Keratinocyte (primary cell): ENCODE data around the gene TENM4. TPM values are rescaled to one million over a fixed set of nuclear protein-coding genes. Genes with fewer than 3 reads are reported as not detected.

ENCODE experiments used
- DNase-seq: peaks from one replicate; pipeline ENCODE4 v3.0.0-alpha.2; 2011; ENCODE audit warnings: low read depth, missing footprints, low spot score
- FAIRE-seq: peaks from 2 replicates; lab custom pipeline; 2011; peaks lifted over from hg19 to GRCh38; lab: Jason Lieb, UNC
- H2AFZ ChIP-seq: 2 replicates; pipeline ENCODE4 v1.6.0; 2012; ENCODE audit warnings: low read length, control low read depth, inconsistent platforms; ENCODE audit not compliant: control insufficient read depth
- H3K27ac ChIP-seq: 2 replicates; pipeline ENCODE4 v1.5.1; 2011; ENCODE audit warnings: low read length; ENCODE audit not compliant: control insufficient read depth, insufficient read depth
- H3K27me3 ChIP-seq: 3 replicates; pipeline ENCODE4 v1.6.0; 2011; ENCODE audit warnings: low read length; ENCODE audit not compliant: control insufficient read depth, insufficient read depth; ENCODE audit errors: extremely low read depth
- H3K36me3 ChIP-seq, 2 experiments: 2 replicates in 1 of 2; 3 replicates in 1 of 2; pipeline ENCODE4 v1.5.1; 2011; ENCODE audit warnings: low read length in 2 of 2, mild to moderate bottlenecking in 1 of 2; ENCODE audit not compliant: control insufficient read depth in 2 of 2, insufficient read depth in 2 of 2; ENCODE audit errors: extremely low read depth in 1 of 2
- H3K4me1 ChIP-seq: 3 replicates; pipeline ENCODE4 v1.5.1; 2011; ENCODE audit warnings: low read length; ENCODE audit not compliant: control insufficient read depth, insufficient read depth; ENCODE audit errors: extremely low read depth
- H3K4me2 ChIP-seq: 3 replicates; pipeline ENCODE4 v1.6.0; 2011; ENCODE audit warnings: low read depth, low read length; ENCODE audit not compliant: control insufficient read depth, insufficient read depth; ENCODE audit errors: extremely low read depth
- H3K4me3 ChIP-seq, 3 experiments: fragments of 200-600 bp in 1 of 3; sonication (generic) in 1 of 3; 2 replicates in 2 of 3; 3 replicates in 1 of 3; pipeline ENCODE4 v1.5.1; 2011 to 2016; ENCODE audit warnings: low read length in 3 of 3, mild to moderate bottlenecking in 3 of 3, control low read depth in 2 of 3, inconsistent platforms in 1 of 3, low read depth in 1 of 3, mixed read lengths in 1 of 3, mixed run types in 1 of 3, moderate library complexity in 1 of 3; ENCODE audit not compliant: control insufficient read depth in 2 of 3, insufficient read depth in 2 of 3; ENCODE audit errors: extremely low read depth in 1 of 3
- H3K79me2 ChIP-seq: 2 replicates; pipeline ENCODE4 v1.6.0; 2012; ENCODE audit warnings: low read length; ENCODE audit not compliant: control insufficient read depth, insufficient read depth
- H3K9ac ChIP-seq: 3 replicates; pipeline ENCODE4 v1.6.0; 2011; ENCODE audit warnings: low read length; ENCODE audit not compliant: control insufficient read depth, insufficient read depth; ENCODE audit errors: extremely low read depth
- H3K9me1 ChIP-seq: 3 replicates; pipeline ENCODE4 v1.6.0; 2011; ENCODE audit warnings: low read length; ENCODE audit not compliant: control insufficient read depth, insufficient read depth; ENCODE audit errors: extremely low read depth
- H3K9me3 ChIP-seq: 2 replicates; pipeline ENCODE4 v1.5.1; 2012; ENCODE audit warnings: low read depth, low read length; ENCODE audit not compliant: control insufficient read depth
- H4K20me1 ChIP-seq: 3 replicates; pipeline ENCODE4 v1.6.0; 2011; ENCODE audit warnings: low read length; ENCODE audit not compliant: control insufficient read depth, insufficient read depth; ENCODE audit errors: extremely low read depth
- EZH2 ChIP-seq: IDR thresholded peaks from one replicate; pipeline ENCODE4 v1.6.1; 2012; ENCODE audit warnings: inconsistent platforms, mild to moderate bottlenecking, low read length, moderate library complexity
- dilution Hi-C: fragments of 300-500 bp; cut with MboI; formaldehyde crosslinking; loops from one replicate; pipeline ENCODE4 v1.7.0; 2020; ENCODE audit warnings: low sequenced_read_pairs; ENCODE audit not compliant: extremely low pct_ligation_motif_present
- polyA plus RNA-seq, 5 experiments: library from polyadenylated mRNA; depleted of rRNA in 3 of 5; stranded (reverse) in 3 of 5; stranded (forward) in 1 of 5; unstranded in 1 of 5; fragments of >200 nt; gene quantifications; 1 replicate in 1 of 5; 2 replicates in 3 of 5; 3 replicates in 1 of 5; pipeline versions ENCODE4 v1.2.1 to v1.2.3, GENCODE V29; 2011 to 2012; ENCODE audit warnings: missing spikeins in 2 of 5, low read depth in 1 of 5, low replicate concordance in 1 of 5
- TF ChIP-seq, protein P1 (sequence below), 3 experiments: IDR thresholded peaks in 1 of 3; conservative IDR thresholded peaks in 1 of 3; optimal IDR thresholded peaks in 1 of 3; 2 replicates in 2 of 3; 3 replicates in 1 of 3; pipeline versions ENCODE3 to v1.5.1; 2011; ENCODE audit warnings: low read length in 3 of 3, mild to moderate bottlenecking in 3 of 3, moderate library complexity in 2 of 3, control low read depth in 1 of 3, inconsistent platforms in 1 of 3; ENCODE audit not compliant: insufficient read depth in 2 of 3; ENCODE audit errors: extremely low read depth in 1 of 3

Gene TENM4
- polyA plus RNA-seq, 1 donor (not counting 4 experiments of a cell fraction or from before 2014, with no cell fraction given) = 3.5 TPM

DNA sequence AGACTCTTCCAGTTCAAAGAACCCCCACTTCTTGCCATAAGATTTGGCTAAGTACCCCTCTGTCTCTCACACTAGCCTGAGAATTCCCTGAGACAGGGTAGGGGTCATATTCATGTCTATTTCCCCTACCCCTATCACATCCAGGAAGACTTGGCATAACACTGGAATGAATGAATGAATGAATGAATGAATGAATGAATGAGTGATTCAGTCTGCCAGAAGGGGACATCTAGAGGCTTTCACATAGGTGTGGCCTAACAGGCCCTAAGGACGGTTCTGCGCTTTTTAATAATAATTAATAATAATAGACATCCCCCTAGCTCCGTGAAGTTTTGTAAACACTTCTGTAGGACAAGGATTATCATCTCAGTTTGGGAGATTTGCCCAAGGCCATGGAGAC, 415.7 kb downstream of the TENM4 start:
- H3K36me3 ChIP-seq = peaks cover 0 to 1% of the 10 kb centered on the region in 2 experiments
- H3K9ac ChIP-seq = no peak overlapping the region
- no peak overlapping the region for H3K27ac ChIP-seq
- no peaks in the 10 kb centered on the region for H3K9me3 ChIP-seq
- no peaks in the 10 kb centered on the region for H3K27me3 ChIP-seq
- no peaks in the 10 kb centered on the region for H3K79me2 ChIP-seq
- H3K4me1 ChIP-seq = no peaks in the 10 kb centered on the region
- no peak overlapping the region for H2AFZ ChIP-seq
- no peak for DNase-seq
- H4K20me1 ChIP-seq = no peaks in the 10 kb centered on the region
- dilution Hi-C loops = no loop called here
- TF ChIP-seq, protein P1, sequence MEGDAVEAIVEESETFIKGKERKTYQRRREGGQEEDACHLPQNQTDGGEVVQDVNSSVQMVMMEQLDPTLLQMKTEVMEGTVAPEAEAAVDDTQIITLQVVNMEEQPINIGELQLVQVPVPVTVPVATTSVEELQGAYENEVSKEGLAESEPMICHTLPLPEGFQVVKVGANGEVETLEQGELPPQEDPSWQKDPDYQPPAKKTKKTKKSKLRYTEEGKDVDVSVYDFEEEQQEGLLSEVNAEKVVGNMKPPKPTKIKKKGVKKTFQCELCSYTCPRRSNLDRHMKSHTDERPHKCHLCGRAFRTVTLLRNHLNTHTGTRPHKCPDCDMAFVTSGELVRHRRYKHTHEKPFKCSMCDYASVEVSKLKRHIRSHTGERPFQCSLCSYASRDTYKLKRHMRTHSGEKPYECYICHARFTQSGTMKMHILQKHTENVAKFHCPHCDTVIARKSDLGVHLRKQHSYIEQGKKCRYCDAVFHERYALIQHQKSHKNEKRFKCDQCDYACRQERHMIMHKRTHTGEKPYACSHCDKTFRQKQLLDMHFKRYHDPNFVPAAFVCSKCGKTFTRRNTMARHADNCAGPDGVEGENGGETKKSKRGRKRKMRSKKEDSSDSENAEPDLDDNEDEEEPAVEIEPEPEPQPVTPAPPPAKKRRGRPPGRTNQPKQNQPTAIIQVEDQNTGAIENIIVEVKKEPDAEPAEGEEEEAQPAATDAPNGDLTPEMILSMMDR (optimal IDR thresholded peaks at IDR 0.05 in 1 of 3, IDR thresholded peaks at IDR 0.05 in 1 of 3, conservative IDR thresholded peaks at IDR 0.05 in 1 of 3; ENCODE audit: extremely low read depth in 1 of 3, insufficient read depth in 2 of 3, low read length in 3 of 3) = no peak
- TF ChIP-seq EZH2 = no peak
- no peaks in the 10 kb centered on the region for H3K9me1 ChIP-seq
- H3K4me3 ChIP-seq = no peak overlapping the region
- no peak for FAIRE-seq
- no peak overlapping the region for H3K4me2 ChIP-seq

DNA sequence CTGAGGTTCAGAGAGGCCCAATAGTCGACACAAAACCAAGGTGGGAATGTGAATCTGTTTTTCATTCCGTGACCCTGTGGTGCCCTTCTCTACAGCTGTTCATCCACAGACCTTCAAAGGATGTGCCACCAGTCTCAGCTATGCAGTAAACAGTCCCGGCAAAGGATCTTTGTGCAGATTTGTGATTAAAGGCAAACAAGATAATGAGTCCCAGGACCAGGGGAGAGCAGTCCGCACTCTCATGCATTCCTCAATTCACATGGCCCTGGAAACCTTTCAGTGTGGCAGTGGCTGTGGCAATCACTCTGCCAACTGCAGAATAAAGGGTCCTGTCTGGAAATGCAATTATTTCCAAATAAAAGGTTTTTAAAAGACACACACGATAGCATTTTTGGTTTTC, 418.6 kb downstream of the TENM4 start:
- no peak overlapping the region for H3K4me3 ChIP-seq
- H3K79me2 ChIP-seq = no peaks in the 10 kb centered on the region
- FAIRE-seq (no peak), DNase-seq (no peak)
- no peak overlapping the region for H3K9ac ChIP-seq
- H3K9me1 ChIP-seq = no peaks in the 10 kb centered on the region
- no peak overlapping the region for H3K4me2 ChIP-seq
- no peak overlapping the region for H3K27ac ChIP-seq
- no peak overlapping the region for H2AFZ ChIP-seq
- no peaks in the 10 kb centered on the region for H4K20me1 ChIP-seq
- no peaks in the 10 kb centered on the region for H3K27me3 ChIP-seq
- TF ChIP-seq, protein P1 (optimal IDR thresholded peaks at IDR 0.05 in 1 of 3, IDR thresholded peaks at IDR 0.05 in 1 of 3, conservative IDR thresholded peaks at IDR 0.05 in 1 of 3; ENCODE audit: extremely low read depth in 1 of 3, insufficient read depth in 2 of 3, low read length in 3 of 3) = no peak
- dilution Hi-C loops = no loop called here
- H3K9me3 ChIP-seq = no peaks in the 10 kb centered on the region
- H3K36me3 ChIP-seq = peaks cover 0 to 1% of the 10 kb centered on the region in 2 experiments
- H3K4me1 ChIP-seq = no peaks in the 10 kb centered on the region
